Uterus (tissue), 4 donors: ENCODE data around the gene CCDC91. TPM values are rescaled to one million over a fixed set of nuclear protein-coding genes. Genes with fewer than 3 reads are reported as not detected.

Experiments used
- DNase-seq, 2 donors: peaks; one replicate each; pipeline ENCODE4 v3.0.0-alpha.2; 2019 to 2020
- H3K27ac ChIP-seq, 2 donors: fragments of 200-600 bp; sonication (generic); 1 replicate in 1 of 2; 2 replicates in 1 of 2; pipeline ENCODE4 v1.5.1; 2016 to 2018
- H3K27me3 ChIP-seq, 2 donors: fragments of 200-600 bp; sonication (generic); one replicate each; pipeline ENCODE4 v1.5.1; 2018 to 2019; ENCODE audit warnings: control low read depth in 1 of 2
- H3K36me3 ChIP-seq, 2 donors: fragments of 200-600 bp; sonication (generic); one replicate each; pipeline ENCODE4 v1.5.1; 2019; ENCODE audit warnings: control low read depth in 1 of 2
- H3K4me1 ChIP-seq, 2 donors: fragments of 200-600 bp; sonication (generic); one replicate each; pipeline ENCODE4 v1.5.1; 2018 to 2019; ENCODE audit warnings: control low read depth in 1 of 2
- H3K4me3 ChIP-seq, 2 donors: fragments of 200-600 bp; sonication (generic); 1 replicate in 1 of 2; 2 replicates in 1 of 2; pipeline ENCODE4 v1.5.1; 2018 to 2019; ENCODE audit warnings: mild to moderate bottlenecking in 1 of 2
- H3K9me3 ChIP-seq, 2 donors: fragments of 200-600 bp; sonication (generic); one replicate each; pipeline ENCODE4 v1.5.1; 2019; ENCODE audit warnings: control low read depth in 1 of 2
- CTCF ChIP-seq, 4 experiments: fragments of 200-600 bp in 2 of 4; fragments of 450-650 bp in 2 of 4; sonication (generic) in 2 of 4; IDR thresholded peaks; one replicate each; pipeline ENCODE4 v1.5.1; 2016 to 2019; ENCODE audit warnings: antibody characterized with exemption in 4 of 4, mild to moderate bottlenecking in 2 of 4, moderate library complexity in 1 of 4
- POLR2A ChIP-seq, 2 donors: fragments of 450-650 bp; IDR thresholded peaks; one replicate each; pipeline ENCODE4 v1.6.1; 2016; ENCODE audit warnings: antibody characterized with exemption in 2 of 2, mild to moderate bottlenecking in 1 of 2, moderate library complexity in 1 of 2
- intact Hi-C: fragments of 100-400 bp; cut with DNase I; formaldehyde crosslinking; loops from one replicate; pipeline ENCODE4 v1.15.1; 2023; ENCODE audit warnings: low total_unique reads
- total RNA-seq, 4 donors: library from RNA; depleted of rRNA in 3 of 4; stranded (reverse); fragments of >200 nt in 3 of 4; gene quantifications; one replicate each; pipeline versions ENCODE4 v1.1.0 to v1.2.4, GENCODE V29; 2014 to 2023
- donor health status: DM: yes; HTN: yes; CAD: no.

The CCDC91 gene
- total RNA-seq, 4 donors from 2014 or later: 24.7 to 49.7 (median 41.0) TPM

- H3K9me3 ChIP-seq: no peaks in the 10 kb centered on the region
- H3K27me3 ChIP-seq: no peaks in the 10 kb centered on the region
- no peak overlapping the region for H3K27ac ChIP-seq
- intact Hi-C loops: no loop called here
- no peak for DNase-seq
- no peak overlapping the region for H3K4me3 ChIP-seq
- TF ChIP-seq POLR2A (IDR thresholded peaks at IDR 0.05) (no peak), CTCF (IDR thresholded peaks at IDR 0.05) (no peak)
- no peaks in the 10 kb centered on the region for H3K4me1 ChIP-seq
- no peaks in the 10 kb centered on the region for H3K36me3 ChIP-seq
Measured at GRCh38 chr12:28355161-28355560, 164.9 kb downstream of the CCDC91 start.

GRCh38 chr12:28360253-28360652, 170.0 kb downstream of the CCDC91 start:
- no peaks in the 10 kb centered on the region for H3K9me3 ChIP-seq
- no peak overlapping the region for H3K27ac ChIP-seq
- H3K36me3 ChIP-seq: no peaks in the 10 kb centered on the region
- DNase-seq: no peak
- intact Hi-C loops: no loop called here
- no peaks in the 10 kb centered on the region for H3K4me1 ChIP-seq
- H3K27me3 ChIP-seq: no peaks in the 10 kb centered on the region
- TF ChIP-seq POLR2A (IDR thresholded peaks at IDR 0.05) (no peak), CTCF (IDR thresholded peaks at IDR 0.05) (no peak)
- no peak overlapping the region for H3K4me3 ChIP-seq

GRCh38 chr12:28367326-28367725, 177.1 kb downstream of the CCDC91 start:
- Histone ChIP-seq H3K4me1 (no peaks in the 10 kb centered on the region), H3K9me3 (peaks cover 0 to 26% of the 10 kb centered on the region in 2 donors), H3K36me3 (no peaks in the 10 kb centered on the region), H3K27me3 (no peaks in the 10 kb centered on the region), H3K27ac (no peak overlapping the region), H3K4me3 (no peak overlapping the region)
- DNase-seq: no peak
- intact Hi-C loops: no loop called here
- TF ChIP-seq POLR2A (IDR thresholded peaks at IDR 0.05): no peak
- TF ChIP-seq CTCF (IDR thresholded peaks at IDR 0.05): no peak

GRCh38 chr12:28367993-28368392, 177.7 kb downstream of the CCDC91 start:
- DNase-seq: no peak
- no peaks in the 10 kb centered on the region for H3K36me3 ChIP-seq
- intact Hi-C loops: no loop called here
- TF ChIP-seq POLR2A (IDR thresholded peaks at IDR 0.05): no peak
- TF ChIP-seq CTCF (IDR thresholded peaks at IDR 0.05): no peak
- no peaks in the 10 kb centered on the region for H3K4me1 ChIP-seq
- no peak overlapping the region for H3K27ac ChIP-seq
- H3K9me3 ChIP-seq: peaks cover 0 to 28% of the 10 kb centered on the region in 2 donors
- H3K4me3 ChIP-seq: no peak overlapping the region
- no peaks in the 10 kb centered on the region for H3K27me3 ChIP-seq

- Histone ChIP-seq H3K9me3 (peaks cover 0 to 28% of the 10 kb centered on the region in 2 donors), H3K4me1 (no peaks in the 10 kb centered on the region), H3K27me3 (no peaks in the 10 kb centered on the region), H3K36me3 (no peaks in the 10 kb centered on the region), H3K27ac (no peak overlapping the region), H3K4me3 (no peak overlapping the region)
- no peak for DNase-seq
- intact Hi-C loops: no loop called here
- no peak for TF ChIP-seq POLR2A (IDR thresholded peaks at IDR 0.05)
- TF ChIP-seq CTCF (IDR thresholded peaks at IDR 0.05): no peak
Measured at GRCh38 chr12:28369483-28369882, 179.2 kb downstream of the CCDC91 start.
